Endometrial microvascular endothelial cells (primary cell): ENCODE data around the gene MDM2. TPM values are rescaled to one million over a fixed set of nuclear protein-coding genes. Genes with fewer than 3 reads are reported as not detected.
"Not testable (repeated sequence)": the region's sequence is repeated elsewhere in the genome, so short reads cannot be mapped to it uniquely, and the experiment has no call there.

ENCODE experiments used
- in situ Hi-C: cut with HindIII; loops from 2 replicates; pipeline ENCODE4 v1.10.0; 2017; ENCODE audit warnings: low sequenced_read_pairs, low pct_unique_long_range_greater_than_20kb; ENCODE audit errors: inconsistent ontology term
- total RNA-seq: library from RNA; depleted of rRNA; stranded (reverse); fragments of >200 nt; gene quantifications from one replicate; pipeline ENCODE4 v1.2.3, GENCODE V29; 2015; ENCODE audit errors: inconsistent ontology term

The MDM2 gene
- total RNA-seq, 1 donor from 2014 or later = 165 TPM

- in situ Hi-C loops = not testable (repeated sequence)
Measured at GRCh38 chr12:68802911-68803651, 4.9 kb upstream of the MDM2 start.

- in situ Hi-C loops = no loop called here
Measured at GRCh38 chr12:68803948-68804656, 3.9 kb upstream of the MDM2 start.

GRCh38 chr12:68804657-68805591 is 3.1 kb upstream of the MDM2 start:
- in situ Hi-C loops = no loop called here

- in situ Hi-C loops = no loop called here
Measured at GRCh38 chr12:68805592-68806120, 2.3 kb upstream of the MDM2 start.

GRCh38 chr12:68806488-68807237 is 1.3 kb upstream of the MDM2 start:
- in situ Hi-C loops = no loop called here

- in situ Hi-C loops = not testable (repeated sequence)
Measured at GRCh38 chr12:68807274-68807575, 752 bp upstream of the MDM2 start.

- in situ Hi-C loops = no loop called here
Measured at GRCh38 chr12:68808388-68809189, 612 bp downstream of the MDM2 start.

GRCh38 chr12:68809190-68810026 is 1.4 kb downstream of the MDM2 start:
- in situ Hi-C loops = no loop called here

- in situ Hi-C loops = not testable (repeated sequence)
Measured at GRCh38 chr12:68810027-68810389, 2.0 kb downstream of the MDM2 start.

GRCh38 chr12:68811573-68811972 is 3.6 kb downstream of the MDM2 start:
- in situ Hi-C loops = not testable (repeated sequence)

GRCh38 chr12:68812553-68813241 is 4.7 kb downstream of the MDM2 start:
- in situ Hi-C loops = no loop called here

- in situ Hi-C loops = no loop called here
Measured at GRCh38 chr12:68813242-68813593, 5.2 kb downstream of the MDM2 start.

GRCh38 chr12:68814490-68815231 is 6.7 kb downstream of the MDM2 start:
- in situ Hi-C loops = no loop called here

- in situ Hi-C loops = no loop called here
Measured at GRCh38 chr12:68815232-68815927, 7.4 kb downstream of the MDM2 start.

- in situ Hi-C loops = no loop called here
Measured at GRCh38 chr12:68815928-68816800, 8.2 kb downstream of the MDM2 start.
